ENCODE measurements around the gene ATRNL1.

Gene ATRNL1

DNA sequence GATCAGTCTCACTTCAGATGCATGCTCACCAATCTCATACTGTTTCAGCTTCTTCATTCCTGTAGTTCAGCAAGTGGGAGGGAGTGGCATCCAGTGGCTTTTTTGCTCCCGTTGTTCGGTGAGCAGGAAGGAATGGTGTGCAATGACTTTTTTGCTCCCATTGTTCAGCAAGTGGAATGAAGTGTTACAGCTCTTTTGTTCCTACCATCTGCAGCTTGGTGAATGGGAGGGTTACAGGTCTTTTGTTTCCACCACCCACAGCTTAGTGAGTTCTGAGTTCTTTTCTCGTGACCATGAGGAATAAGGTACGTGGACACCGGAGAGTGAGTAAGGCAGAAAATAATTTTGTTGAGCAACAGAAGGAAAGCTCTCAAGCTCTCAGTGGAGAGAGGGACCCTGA lies 363.6 kb downstream of the ATRNL1 start:
- Histone ChIP-seq H3K9me2 (ENCODE audit: low read depth, low read length) (no peaks in the 10 kb centered on the region), H3K9me3 (ENCODE audit: low read length) (no peaks in the 10 kb centered on the region), H3K9ac (ENCODE audit: low read length) (no peak overlapping the region), H3K4me2 (ENCODE audit: low read length) (no peak overlapping the region), H3K27me3 (ENCODE audit: insufficient read depth, low read length) (no peaks in the 10 kb centered on the region), H3K79me2 (ENCODE audit: insufficient read depth, low read length) (no peaks in the 10 kb centered on the region), H3F3A (ENCODE audit: insufficient read depth, low read length) (no peaks in the 10 kb centered on the region), H2AFZ (ENCODE audit: low read length) (no peak overlapping the region), H3K27ac (ENCODE audit: low read depth, low read length, poor library complexity, severe bottlenecking) (no peak overlapping the region), H3K36me3 (ENCODE audit: insufficient read depth, low read length) (no peaks in the 10 kb centered on the region), H4K20me1 (ENCODE audit: insufficient read depth, low read length) (no peaks in the 10 kb centered on the region), H3K4me1 (ENCODE audit: insufficient read depth, low read length, severe bottlenecking) (no peaks in the 10 kb centered on the region), H3K4me3 (ENCODE audit: low read depth, low read length, poor library complexity, severe bottlenecking) (no peak overlapping the region)
- TF ChIP-seq EZH2 (IDR thresholded peaks at IDR 0.05; ENCODE audit: borderline replicate concordance, low read length), result no peak
- TF ChIP-seq, protein P1, sequence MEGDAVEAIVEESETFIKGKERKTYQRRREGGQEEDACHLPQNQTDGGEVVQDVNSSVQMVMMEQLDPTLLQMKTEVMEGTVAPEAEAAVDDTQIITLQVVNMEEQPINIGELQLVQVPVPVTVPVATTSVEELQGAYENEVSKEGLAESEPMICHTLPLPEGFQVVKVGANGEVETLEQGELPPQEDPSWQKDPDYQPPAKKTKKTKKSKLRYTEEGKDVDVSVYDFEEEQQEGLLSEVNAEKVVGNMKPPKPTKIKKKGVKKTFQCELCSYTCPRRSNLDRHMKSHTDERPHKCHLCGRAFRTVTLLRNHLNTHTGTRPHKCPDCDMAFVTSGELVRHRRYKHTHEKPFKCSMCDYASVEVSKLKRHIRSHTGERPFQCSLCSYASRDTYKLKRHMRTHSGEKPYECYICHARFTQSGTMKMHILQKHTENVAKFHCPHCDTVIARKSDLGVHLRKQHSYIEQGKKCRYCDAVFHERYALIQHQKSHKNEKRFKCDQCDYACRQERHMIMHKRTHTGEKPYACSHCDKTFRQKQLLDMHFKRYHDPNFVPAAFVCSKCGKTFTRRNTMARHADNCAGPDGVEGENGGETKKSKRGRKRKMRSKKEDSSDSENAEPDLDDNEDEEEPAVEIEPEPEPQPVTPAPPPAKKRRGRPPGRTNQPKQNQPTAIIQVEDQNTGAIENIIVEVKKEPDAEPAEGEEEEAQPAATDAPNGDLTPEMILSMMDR (IDR thresholded peaks at IDR 0.05; ENCODE audit: low read length), result no peak

DNA sequence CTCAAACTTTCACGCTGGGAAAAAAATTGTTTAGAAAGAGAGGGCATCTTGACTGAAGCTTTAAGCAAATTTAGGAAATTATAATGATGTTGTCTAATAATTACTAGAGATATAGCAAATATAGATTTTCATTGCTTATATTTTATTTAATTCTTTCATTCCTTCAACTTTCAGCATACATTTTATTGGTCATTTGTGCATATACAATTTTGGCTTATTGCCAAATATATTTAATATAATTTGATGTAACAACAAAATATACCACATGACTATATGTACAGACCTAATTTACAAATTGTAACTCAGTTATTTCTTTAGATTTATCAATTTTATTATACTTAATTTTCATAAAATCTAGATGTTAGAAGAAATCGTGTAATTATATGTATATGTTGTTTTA lies 390.1 kb downstream of the ATRNL1 start:
- no peaks in the 10 kb centered on the region for H3K79me2 ChIP-seq (ENCODE audit: insufficient read depth, low read length)

GRCh38 chr10:115491526-115492140 lies 398.5 kb downstream of the ATRNL1 start:
- H3K79me2 ChIP-seq (ENCODE audit: insufficient read depth, low read length), result no peaks in the 10 kb centered on the region
- H3K4me1 ChIP-seq (ENCODE audit: insufficient read depth, low read length, severe bottlenecking), result no peaks in the 10 kb centered on the region
- H2AFZ ChIP-seq (ENCODE audit: low read length), result no peak overlapping the region
- H3K9me3 ChIP-seq (ENCODE audit: low read length), result no peaks in the 10 kb centered on the region
- no peak overlapping the region for H3K9ac ChIP-seq (ENCODE audit: low read length)
- H3F3A ChIP-seq (ENCODE audit: insufficient read depth, low read length), result no peaks in the 10 kb centered on the region
- H3K27me3 ChIP-seq (ENCODE audit: insufficient read depth, low read length), result no peaks in the 10 kb centered on the region
- H3K9me2 ChIP-seq (ENCODE audit: low read depth, low read length), result no peaks in the 10 kb centered on the region
- no peaks in the 10 kb centered on the region for H3K36me3 ChIP-seq (ENCODE audit: insufficient read depth, low read length)
- H3K27ac ChIP-seq (ENCODE audit: low read depth, low read length, poor library complexity, severe bottlenecking), result no peak overlapping the region
- TF ChIP-seq EZH2 (IDR thresholded peaks at IDR 0.05; ENCODE audit: borderline replicate concordance, low read length), result no peak
- TF ChIP-seq, protein P1 (IDR thresholded peaks at IDR 0.05; ENCODE audit: low read length), result no peak
- H3K4me3 ChIP-seq (ENCODE audit: low read depth, low read length, poor library complexity, severe bottlenecking), result no peak overlapping the region
- H4K20me1 ChIP-seq (ENCODE audit: insufficient read depth, low read length), result no peaks in the 10 kb centered on the region
- no peak overlapping the region for H3K4me2 ChIP-seq (ENCODE audit: low read length)

More for the DNA sequence above, 390.1 kb downstream of the ATRNL1 start:
- H3K36me3 ChIP-seq (ENCODE audit: insufficient read depth, low read length), result no peaks in the 10 kb centered on the region
- no peak overlapping the region for H3K9ac ChIP-seq (ENCODE audit: low read length)
- H3K4me2 ChIP-seq (ENCODE audit: low read length), result no peak overlapping the region
- no peaks in the 10 kb centered on the region for H3K27me3 ChIP-seq (ENCODE audit: insufficient read depth, low read length)
- H4K20me1 ChIP-seq (ENCODE audit: insufficient read depth, low read length), result no peaks in the 10 kb centered on the region
- no peak overlapping the region for H3K4me3 ChIP-seq (ENCODE audit: low read depth, low read length, poor library complexity, severe bottlenecking)
- no peaks in the 10 kb centered on the region for H3F3A ChIP-seq (ENCODE audit: insufficient read depth, low read length)
- no peaks in the 10 kb centered on the region for H3K9me3 ChIP-seq (ENCODE audit: low read length)
- H2AFZ ChIP-seq (ENCODE audit: low read length), result no peak overlapping the region
- no peak overlapping the region for H3K27ac ChIP-seq (ENCODE audit: low read depth, low read length, poor library complexity, severe bottlenecking)
- no peaks in the 10 kb centered on the region for H3K9me2 ChIP-seq (ENCODE audit: low read depth, low read length)
- TF ChIP-seq, protein P1 (IDR thresholded peaks at IDR 0.05; ENCODE audit: low read length), result no peak
- no peak for TF ChIP-seq EZH2 (IDR thresholded peaks at IDR 0.05; ENCODE audit: borderline replicate concordance, low read length)
- H3K4me1 ChIP-seq (ENCODE audit: insufficient read depth, low read length, severe bottlenecking), result no peaks in the 10 kb centered on the region

All from OCI-LY1 (cell line).